ENCODE data around the gene GPER1.
"Not testable (repeated sequence)": the region's sequence is repeated elsewhere in the genome, so short reads cannot be mapped to it uniquely, and the experiment has no call there.

GPER1 gene

DNA sequence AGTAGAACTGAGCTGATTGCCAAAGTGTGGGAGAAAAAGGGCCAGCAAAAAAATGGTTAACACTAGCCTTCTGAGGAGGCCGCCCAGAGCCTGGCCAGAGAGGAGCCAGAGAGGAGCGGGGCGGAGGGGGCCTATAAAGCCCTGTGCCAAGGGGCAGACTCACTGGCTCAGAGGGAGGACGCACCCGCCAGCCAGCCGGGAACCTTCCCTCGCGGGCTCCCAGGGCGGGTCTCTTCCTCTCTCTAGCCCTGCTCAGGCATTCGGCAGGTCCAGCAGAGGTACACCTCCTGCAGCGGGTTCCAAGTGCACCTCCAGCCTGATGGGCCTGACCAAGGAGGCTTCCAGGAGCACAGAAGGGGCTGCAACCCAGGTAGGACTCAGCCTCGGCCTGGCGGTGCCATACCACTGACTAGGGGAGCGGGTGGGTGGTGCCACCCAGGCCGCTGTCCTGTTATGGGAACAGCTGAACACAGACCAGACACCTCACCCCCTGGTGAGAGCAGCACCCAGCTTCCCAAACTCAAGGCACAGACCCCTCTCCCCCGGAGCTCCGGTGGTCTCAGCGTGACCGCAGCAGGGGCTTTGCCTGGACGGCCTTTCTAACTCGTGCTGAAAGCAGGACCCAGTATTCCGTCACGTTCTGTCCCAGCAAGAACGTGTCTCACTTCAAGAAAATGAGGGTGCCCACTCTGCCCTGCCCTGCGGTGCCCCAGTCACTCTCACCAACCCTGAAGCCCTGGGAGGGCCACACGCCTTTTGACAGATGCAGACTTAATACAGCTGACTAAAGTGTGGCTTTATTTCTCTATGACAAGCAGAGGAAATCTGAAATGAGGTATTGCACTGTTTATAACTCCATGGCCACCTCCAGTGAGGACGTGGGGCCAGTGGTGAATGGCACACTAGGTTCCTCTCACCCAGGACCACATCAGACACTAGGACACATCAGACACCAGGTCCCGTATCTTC, at the start of gene GPER1:
GPER1 (plus strand) TSS at position 162 of the 969 bp plus-strand sequence. CDS start 3,616 bp downstream, outside the sequence.
- no peak for DNase-seq

DNA sequence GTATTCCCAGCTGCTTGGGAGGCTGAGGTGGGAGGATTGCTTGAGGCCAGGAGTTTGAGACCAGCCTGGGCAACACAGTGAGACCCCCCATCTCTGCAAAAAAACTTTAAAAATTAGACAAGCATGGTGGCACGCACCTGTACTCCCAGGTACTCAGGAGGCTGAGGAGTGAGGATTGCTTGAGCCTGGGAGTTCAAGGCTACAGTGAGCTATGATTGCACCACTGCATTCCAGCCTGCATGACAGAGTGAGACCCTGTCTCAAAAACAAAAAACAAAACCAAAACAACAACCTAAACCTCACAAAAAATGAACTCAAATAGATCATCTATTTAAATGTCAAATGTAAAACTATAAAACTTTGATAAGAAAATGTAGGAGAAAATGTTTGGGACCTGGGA, 47.7 kb upstream of the GPER1 start:
- not testable (repeated sequence) for DNase-seq

DNA sequence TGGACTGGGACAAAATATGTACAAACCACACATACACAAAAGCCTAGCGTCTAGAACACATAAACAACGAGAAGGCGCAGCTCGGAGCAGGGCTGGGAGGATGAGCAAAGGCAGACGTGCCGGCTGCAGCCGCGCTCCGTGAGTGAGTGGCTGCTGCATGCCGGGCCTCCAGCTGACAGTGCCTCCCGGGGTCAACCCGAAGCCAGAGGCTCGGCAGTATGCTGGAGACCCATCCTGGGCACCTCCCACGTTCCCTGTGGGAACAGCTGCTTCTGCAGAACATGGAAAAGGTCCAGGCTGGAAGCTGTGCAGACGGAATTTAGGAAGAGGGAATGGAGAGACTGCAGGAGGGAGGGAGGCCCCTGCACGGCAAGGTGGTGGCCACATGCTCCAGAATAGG, 47.1 kb upstream of the GPER1 start:
- no peak for DNase-seq

DNA sequence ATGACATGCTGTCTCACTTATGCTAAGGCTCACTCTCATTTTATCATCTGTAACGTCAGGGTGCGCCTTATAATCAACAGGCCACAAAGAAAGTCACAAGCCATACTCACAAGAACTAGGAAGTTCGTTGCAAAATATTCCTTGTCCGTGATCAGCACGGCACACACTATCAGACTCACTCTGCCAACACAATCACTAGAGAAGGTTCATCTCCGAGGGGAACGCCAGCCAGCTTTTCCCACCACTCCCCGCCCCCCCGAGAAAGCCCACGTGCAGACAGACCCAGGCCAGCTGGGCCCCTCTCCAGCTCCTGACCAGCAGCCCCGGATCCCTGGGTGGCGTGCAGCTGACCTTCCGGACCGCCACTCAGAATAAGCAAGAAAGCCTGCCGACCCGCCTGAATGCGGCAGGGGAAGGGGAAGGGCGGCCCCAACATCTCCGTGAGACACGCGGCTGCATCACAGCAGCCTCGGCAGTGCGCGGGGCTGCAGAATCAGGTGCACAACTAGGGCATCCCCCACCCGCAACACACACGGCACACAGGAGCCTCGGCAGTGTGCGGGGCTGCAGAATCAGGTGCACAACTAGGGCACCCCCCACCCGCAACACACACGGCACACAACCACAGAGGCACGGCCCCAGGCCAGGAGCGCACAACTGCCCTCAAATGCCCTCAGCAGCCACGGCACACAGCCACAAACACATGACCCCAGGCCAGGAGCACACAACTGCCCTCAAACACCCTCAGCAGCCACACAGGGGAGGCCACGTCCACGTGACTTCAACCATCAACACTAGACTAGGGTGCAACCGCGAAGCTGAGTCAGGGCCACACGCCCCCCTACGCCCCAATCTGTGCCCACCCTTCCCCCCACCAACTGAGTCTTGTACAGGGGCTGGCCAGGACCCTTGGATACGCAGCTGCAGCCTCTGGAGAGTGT, 46.1 kb upstream of the GPER1 start:
- DNase-seq: no peak

DNA sequence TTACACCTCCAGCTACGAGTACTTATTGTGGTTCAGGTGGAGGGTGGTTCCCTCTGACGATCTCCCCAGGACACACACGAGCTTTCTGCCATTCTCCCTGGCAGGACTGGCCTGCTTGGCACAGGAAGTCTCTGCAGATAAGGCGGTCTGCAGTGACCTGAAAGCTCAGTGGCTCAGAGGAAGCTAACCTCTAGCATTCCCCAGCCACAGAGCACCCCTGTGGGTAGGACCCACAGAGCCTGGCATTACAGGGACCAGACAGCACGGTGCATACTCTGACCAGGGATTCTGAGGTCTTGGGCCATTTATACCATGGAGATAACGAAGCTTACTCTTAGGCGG, 45.5 kb upstream of the GPER1 start:
- no peak for DNase-seq

DNA sequence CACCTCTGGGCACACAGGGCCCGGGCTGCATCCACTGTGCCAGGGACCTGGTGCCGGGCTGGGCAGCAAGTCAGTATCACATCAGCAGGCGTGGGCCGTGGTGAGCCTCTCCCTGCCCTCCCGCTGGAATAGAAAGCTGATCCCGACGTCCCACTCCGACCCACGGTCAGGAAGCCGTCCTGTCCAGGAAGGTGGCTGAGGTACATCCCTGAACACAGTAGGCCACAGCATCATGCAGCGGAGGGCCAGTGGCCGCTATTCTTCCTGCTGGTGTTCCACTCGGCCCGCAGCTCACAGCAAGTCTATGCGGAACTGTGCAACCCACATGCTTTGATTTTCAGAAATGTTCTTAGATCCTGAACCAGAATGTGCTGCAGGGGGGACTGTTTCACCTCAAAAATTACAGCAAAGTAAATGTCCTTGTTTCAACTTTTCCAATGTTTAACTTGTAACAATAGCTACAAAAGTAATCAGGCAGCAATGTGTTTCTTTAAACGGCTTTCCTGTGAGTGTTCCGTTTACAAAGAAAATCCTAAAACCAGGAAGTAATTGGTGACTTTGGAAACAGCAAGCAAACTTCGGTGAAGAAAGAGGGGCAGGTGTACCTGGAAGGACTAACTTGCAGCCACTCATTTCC, 44.2 kb upstream of the GPER1 start:
- DNase-seq: no peak

DNA sequence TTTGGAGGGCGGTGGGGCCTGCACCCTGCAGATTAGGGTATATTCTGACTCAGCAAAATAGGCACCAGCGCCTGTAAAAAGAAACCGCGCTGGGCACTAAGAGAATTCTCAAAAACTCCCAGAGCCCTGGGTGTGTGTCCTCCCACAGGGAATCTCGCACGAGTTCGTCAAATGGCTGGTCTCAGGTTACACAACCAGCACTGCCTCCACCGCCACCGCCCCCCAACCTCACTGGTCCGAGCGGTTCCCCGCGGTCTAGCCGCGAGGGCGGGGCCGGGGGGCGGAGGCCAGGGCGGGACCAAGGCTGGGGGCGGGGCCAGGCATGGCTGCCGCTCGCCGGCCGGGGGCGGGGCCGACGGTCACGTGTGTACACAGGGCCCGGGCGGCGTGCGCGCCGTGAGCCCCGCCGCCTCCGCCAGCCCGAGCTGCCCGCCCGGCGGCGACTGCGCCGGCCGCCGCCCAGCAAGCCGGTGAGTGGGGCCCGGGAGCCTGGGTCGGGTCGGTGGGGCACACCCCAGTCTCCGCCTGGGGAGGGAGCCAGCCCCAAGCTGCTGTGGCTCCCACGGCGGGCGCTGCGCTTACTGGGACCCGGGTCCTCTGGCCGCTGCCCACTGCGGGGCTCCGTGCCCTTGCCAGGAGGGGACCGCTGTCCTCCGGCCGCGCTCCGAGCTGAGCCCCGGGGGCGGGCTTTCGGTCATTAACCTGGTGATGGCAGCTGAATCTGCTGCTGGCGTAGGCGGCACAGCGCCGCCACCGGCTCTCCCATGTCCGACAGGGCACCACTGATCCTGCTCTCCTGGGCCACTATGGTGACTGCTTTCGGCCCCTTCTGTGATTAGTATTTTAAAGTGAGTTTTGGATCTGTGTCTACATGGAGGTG, 43.5 kb upstream of the GPER1 start, which contains the start of gene GPR146:
GPR146 (plus strand) TSS at position 358 of the 880 bp plus-strand sequence. CDS start 12,970 bp downstream, outside the sequence.
- DNase-seq: peak; percentile 94

DNA sequence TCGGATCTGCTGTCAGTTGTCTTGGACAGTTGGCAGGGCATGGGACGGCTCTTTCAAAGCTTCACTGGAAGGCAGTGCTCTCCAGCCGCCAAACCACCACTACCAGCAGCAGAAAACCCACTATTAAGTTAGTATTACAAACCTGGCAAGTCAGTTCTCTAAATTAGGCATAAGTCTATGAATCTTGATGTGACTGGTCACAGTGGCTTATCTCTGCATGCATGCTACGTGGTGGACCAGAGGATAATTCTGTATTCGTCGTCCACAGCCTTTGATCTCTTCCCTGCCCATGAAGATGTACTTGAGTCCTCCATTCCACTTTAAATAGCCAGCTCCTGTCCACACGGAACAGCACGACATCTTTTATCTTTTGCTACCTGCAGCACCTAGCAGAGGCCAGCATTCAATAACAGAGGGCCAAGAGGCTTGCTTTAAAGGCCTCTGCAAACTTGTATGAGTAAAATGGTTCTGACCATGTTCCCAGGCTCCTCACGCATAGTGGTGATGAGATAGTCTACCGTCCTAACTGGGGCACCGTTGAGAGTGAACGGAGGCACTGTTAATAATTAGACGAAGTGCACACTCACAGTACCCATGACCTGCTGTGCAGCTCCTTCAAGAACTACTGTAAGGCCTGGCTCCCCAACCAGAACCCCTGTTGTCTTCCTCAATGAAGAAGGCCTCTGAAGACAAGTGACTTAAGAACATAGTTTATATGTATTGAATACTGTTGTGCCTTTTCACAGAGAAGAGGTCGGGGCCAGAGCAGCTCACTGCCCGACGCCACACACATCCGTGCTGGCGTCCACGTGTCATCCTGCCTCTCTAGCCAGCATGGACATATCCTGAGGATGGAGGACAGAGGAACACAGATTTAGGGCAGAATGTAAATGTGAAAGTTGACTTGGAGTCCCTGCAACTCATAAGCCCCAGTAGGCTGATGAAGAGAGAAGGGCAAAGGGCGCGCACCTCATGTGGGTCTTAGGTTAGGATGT, 42.5 kb upstream of the GPER1 start:
- no peak for DNase-seq

DNA sequence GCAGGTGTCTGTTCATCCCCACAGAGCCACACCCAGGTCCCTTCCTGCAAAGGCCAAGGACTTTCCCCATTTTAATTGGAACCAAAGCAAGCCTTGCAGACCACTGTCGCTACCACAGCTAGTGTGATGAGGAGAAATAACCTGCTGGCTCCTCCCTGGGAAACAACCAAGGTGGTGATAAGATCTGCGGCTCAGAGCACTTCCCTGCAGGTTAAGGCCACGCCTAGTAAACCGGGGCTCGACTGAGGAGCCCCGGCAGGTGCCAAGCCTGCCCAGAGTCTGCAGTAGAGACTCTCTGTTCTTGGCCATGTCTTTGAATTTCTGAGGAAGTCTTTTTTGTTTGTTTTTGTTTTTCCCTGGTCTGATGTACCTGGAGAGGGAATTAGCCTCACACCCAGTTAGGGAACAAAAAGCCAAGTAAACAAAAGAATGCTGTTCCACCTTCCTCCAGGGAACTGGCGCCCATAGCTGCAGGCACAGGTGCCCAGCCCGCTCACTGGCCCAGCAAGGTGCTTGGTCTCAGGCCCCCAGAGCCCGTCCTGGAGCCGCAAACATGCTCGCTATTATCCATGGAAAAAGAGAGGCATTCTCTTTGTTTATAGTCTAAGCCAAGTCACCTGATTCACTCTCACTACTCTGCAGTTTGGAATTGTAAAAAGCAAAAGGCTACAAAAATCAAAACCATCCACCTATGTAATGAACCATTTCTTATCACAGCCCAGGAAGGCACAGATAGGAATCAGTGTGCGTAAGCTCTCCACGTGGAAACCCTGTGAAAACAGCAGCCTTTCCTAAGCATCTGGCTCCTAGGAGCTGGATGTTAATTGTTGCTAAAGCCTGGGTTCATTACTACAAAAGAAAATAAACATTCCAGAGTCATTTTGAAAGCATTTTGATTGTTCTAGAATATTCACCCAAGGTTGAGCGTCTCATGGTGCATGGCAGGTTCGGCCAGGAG, 40.9 kb upstream of the GPER1 start:
- DNase-seq: no peak

DNA sequence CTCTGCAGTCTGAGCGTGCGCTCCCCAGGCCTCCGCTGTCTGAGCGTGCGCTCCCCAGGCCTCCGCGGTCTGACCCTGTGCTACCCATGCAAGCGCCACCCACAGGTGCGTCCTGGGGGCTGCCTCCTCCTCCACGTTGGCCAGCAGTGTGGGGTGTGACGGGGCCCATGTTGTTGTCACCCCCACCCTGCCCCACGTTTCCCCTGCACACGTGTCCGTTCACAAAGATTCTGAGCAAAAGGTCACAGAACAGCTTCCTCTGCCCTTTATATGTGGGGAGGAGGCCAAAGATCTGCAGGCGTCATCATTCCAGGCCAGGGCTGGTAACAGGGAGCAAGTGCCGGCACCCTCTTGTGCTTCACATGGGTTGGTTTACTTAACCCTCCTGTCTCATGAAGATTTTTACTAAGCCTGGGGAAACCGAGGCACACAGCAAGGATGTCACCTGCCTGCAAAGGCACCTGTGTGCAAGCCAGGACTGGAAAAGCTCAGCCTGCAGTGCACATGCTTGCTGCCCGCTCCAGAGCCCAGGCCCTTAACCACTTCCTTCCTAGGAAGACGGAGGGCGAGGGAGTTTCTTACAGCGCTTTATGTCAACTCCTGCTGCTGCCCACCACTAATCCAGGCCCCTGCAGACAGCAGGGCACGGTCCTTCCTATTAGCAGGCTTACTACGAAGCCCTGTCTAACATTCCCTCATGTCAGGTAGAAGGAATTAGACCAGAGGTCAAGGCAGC, 38.7 kb upstream of the GPER1 start:
- no peak for DNase-seq

DNA sequence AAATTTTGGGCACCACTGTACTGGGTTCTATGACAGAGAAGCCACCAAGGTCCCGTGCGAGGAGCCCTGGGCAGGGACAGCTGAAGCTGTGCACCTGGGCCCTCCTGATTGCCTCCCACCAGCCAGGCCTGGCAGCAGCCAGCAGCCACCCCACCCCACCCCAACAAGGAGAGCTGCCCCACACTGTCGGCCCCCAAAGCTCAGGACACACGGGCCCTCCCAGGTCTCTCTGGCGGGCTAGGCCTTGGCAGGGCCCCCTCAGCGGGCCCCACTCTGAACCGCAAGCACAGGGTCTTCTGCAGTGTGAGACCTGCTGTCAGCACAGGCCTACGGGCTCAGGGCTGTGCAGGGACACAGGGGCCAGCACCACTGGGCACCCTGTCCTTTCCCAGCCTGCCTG, 38.1 kb upstream of the GPER1 start:
- DNase-seq: no peak

DNA sequence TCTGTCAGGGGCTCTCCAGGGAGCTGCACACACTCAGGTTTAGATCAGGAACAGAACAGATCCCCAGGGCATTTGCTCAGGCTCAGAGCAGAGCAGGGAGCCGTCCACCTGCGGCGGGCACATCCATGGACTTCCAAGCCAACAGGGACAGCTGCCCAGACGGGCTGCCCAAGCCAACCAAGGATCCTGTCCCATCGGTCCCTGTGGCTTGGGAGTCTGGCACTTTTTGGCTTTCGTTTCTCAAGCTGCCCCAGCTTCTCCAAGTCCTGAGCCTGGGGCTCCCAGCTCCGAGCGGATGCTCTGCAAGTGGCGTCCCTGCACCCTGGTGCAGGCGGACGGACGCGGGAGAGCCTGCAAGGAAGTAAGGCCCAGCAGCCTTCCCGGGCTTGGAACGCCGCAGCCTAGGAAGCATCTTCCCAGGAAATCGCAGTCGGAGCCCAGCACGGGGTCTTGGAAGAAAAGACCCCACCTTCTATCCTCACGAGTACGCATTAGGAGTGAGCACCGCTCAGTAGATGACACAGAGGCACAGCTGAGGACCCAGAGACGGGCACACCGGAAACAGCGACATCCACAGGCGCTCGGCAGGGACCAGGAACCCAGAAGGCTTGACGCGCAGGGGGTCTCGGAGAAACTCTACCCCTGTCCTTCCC, 37.5 kb upstream of the GPER1 start:
- no peak for DNase-seq

DNA sequence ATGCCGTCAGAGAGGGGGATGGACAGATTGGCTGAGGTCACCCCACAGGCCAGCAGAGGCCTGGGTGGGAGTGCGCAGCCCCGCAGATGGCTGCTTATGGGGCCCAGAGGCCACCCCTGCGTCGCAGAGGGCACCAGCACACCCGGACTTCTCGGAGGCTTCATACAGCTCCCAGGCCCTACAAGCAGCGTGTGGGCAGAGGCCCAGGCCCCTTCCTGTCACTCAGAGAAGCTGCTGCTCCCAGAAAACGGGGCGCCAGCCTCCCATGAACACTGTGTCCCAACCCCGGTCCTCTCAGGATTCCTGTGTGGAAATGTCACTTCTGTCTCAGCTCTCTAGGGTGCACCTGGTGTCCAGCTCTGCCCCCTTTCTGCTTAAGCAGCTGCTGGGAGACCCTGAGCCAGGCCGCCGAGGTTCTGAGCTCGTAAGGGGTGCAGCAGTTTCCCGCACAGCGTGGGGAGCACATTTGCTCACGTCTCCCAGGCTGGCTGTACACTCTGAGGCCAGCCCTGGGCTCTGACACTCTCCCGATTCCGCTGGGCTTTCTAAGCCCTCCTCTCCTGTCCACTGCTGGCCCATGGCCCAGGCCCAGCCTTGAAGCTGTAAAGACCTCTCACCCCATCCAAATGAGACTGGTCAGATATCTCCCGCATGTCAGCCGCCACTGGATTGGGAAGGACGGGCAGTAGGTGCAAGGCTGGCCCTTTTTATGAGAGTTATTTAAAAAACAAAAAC, 36.8 kb upstream of the GPER1 start:
- DNase-seq: no peak

DNA sequence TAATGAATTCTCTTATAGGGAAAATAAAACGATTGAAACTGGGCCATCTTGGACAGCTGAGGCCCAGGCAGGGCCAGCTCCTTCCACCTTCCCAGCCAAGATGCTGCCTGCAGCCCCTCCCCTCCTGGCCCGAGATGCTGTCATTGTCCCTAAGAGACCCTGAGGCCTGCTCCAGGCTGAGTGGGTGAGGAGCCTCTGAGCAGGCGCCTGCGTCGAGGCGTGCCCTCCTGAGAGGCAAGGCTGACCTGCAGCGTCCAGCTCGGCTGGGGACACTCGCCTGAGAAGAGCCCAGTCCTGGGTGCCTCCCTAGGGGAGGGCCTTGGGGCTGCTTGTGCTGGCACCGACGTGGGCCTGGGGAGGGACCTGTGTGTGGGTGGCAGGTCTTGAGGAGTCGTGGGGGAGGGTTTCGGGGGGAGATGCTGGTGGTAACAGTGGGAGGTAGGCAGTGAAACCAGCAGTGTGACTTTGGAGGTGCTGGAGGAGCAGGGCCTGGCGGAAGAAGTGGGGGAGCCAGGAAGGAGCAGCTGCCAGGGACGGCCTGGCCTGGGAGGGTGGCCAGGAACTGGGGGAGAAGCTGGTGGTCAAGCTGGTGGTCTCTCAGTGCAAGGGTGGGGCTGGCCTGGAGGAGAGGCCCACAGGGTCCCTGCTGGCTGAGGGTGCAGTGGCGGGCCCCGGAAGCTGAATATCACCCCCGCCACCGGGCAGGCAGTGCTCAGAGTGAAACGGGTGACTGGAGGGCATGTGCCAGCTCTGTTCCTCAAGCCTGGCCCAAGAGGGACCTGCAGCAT, 35.7 kb upstream of the GPER1 start:
- no peak for DNase-seq

DNA sequence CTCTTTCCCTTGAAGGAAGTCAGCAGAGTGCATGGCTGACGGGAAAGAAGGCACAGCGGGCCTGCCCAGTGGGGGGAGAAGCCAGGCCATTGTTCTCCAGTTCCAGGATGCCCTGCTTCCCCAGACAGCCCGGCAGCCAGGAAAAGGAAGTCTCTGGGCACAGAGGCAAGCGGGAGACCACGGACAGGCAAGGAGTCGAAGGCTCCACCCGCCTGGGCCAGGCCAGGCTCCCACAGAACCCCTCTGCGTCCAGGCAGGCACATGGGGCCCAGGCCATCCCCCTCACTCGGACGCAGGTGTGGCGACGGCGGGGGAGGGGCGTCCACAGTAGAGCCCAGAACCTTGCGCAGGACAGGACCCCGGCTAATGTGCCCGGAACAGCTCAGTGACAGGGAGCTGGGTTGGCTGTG, 34.9 kb upstream of the GPER1 start:
- no peak for DNase-seq

DNA sequence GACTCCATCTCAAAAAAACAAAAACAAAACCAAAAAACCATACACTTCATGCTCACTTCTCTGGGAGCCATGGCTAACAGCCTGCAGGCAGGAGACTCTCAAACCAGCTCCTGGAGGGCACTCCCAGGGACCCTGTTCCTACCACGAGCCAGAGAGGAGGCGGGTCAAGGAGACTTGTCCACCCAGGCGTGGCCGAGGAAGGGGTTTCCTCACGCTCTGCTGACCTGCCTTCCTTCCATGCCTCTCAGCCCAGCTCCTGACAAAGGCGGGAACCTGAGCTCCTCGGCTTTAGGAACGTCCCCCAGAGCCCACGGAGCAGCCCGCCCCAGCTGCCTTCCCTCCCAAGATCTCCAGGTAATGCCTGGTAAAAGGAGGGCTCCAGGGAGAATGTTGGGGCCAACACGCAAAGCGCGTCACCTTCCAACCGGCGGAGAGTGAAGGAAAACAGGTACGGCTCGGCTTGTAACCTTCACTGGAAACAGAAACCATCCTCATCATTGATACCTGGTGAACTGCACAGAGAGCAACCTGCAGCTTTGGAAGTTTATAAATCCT, 34.0 kb upstream of the GPER1 start:
- no peak for DNase-seq

Data from T1000 (cell line).